OCI-LY3 (cell line): ENCODE results near the gene CCSER2.

Experiments used
- CTCF ChIP-seq: fragments of 200-600, 300-600 bp; sonication (generic); IDR thresholded peaks from 2 replicates; pipeline ENCODE4 v1.5.1; 2014; ENCODE audit warnings: antibody characterized with exemption, low read length, low read depth
- EZH2phosphoT487 ChIP-seq: fragments of 200-600 bp; shearing (Covaris generic); IDR thresholded peaks from 2 replicates; pipeline ENCODE4 v1.6.1; 2018; ENCODE audit warnings: antibody characterized with exemption, mixed run types, low read depth

GRCh38 chr10:84293574-84294016 lies 34.8 kb upstream of the CCSER2 start:
- TF ChIP-seq CTCF (no peak), EZH2phosphoT487 (no peak)
